ENCODE measurements around the gene NUBPL.
"Not testable (repeated sequence)": the region's sequence is repeated elsewhere in the genome, so short reads cannot be mapped to it uniquely, and the experiment has no call there.

NUBPL gene

GRCh38 chr14:31578266-31578665, 17.1 kb downstream of the NUBPL start:
- DNase-seq (ENCODE audit: low read depth), result no peak

- no peak for DNase-seq (ENCODE audit: low read depth)
These were observed 17.7 kb downstream of the NUBPL start for GRCh38 chr14:31578792-31579501.

GRCh38 chr14:31580234-31580633, 19.0 kb downstream of the NUBPL start:
- no peak for DNase-seq (ENCODE audit: low read depth)

DNA sequence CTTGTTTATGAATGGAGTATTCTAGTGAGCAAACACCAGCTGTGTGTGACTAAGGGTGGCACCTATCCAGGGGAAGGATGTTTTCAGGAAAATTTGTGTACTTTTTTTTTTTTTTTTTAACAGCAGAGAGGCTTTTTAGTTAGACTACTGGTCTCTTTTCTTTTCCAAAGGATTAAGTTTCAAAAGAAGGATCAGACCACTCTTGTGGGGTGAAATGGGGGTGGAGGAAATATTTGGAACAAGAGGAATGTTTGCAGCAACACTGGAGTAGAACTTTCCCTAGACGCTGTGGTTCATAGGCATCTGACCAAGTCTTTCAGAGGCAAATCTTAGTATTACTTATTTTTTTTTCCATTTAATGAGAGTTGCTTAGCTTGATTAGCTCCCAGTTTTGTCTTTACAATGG, 21.1 kb downstream of the NUBPL start:
- no peak for DNase-seq (ENCODE audit: low read depth)

DNA sequence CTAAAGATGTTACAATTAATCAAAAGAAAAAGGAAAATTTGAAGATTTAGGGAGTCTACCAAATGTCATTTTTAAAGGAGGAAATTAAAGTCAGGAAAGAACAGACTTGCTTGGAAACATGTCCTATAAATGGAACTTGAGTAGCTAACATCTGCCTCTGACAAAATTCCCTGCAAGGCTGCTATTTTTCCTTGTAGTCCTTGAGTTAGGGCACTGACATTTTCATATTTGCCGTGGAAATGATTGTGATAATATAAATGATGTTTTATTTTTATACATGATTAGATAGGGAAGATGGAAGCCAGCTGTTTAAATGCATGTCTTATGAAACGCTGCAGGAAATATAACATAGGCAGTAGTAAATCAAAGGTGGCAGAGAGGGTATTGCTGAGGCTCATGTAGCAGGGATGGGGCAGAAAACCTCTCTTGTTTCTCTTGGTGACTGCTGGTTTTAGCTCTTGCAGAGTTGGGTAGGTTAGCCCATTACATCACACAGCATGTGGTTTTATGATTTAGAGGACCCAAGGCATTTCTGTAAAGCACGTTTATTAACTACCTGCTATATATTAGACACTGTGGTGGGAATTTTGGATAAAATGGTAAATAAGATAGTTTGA, 21.7 kb downstream of the NUBPL start:
- no peak for DNase-seq (ENCODE audit: low read depth)

DNA sequence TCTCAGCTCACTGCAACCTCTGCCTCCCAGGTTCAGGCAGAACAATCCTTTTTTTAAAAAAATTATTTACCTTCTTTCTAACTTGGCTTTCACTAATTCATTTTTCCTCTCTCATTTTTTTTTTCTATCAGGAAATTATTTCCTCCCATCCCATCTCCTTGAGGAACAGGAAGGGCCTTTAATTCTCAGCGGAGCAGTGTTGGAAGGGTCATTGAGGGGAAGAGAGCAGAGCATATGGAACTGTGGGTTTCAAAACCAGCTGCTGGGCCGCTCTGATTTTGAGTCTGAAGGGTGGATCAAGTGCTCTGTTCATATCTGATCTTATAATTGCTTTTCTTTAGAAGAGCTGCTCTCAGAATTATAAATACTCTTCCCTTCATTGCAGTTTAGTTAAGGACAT, 29.0 kb downstream of the NUBPL start:
- DNase-seq (ENCODE audit: low read depth), result no peak

DNA sequence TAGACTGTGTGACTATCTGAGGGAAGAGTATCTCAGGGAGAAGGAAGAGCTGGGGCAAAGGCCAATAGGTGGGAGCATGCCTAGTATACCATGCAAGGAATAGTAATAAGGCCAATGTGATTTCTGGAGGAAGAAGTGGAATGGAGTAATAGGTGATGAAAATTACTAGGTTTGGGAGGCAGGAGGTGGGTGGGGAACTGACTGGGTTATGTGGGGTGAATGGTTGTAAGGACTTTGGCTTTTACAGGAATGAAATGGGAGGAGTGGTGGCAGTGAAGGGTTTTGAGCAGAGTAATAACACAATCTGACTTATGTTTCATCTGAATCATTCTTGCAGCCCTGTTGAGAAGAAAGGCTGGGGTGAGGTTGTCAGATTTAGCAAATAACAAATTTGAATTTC, 30.9 kb downstream of the NUBPL start:
- DNase-seq (ENCODE audit: low read depth), result no peak

DNA sequence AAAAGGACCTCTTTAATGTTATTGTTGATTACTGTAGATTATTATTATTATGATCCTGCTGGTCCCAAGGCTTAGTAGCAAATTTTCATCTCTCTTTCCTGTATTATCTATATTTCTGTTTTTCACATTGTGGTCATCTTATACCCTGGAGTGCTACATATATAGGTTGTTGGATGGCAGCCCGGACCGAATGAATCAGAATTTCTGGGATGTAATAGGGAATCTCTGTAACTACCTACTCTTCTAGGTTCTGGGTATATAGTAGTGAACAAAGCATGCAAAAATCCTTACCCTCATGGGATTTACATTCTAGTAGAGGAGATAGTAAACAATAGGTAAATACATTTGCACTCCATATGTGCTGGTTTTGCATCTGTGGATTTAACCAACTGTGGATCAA, 31.4 kb downstream of the NUBPL start:
- no peak for DNase-seq (ENCODE audit: low read depth)

DNA sequence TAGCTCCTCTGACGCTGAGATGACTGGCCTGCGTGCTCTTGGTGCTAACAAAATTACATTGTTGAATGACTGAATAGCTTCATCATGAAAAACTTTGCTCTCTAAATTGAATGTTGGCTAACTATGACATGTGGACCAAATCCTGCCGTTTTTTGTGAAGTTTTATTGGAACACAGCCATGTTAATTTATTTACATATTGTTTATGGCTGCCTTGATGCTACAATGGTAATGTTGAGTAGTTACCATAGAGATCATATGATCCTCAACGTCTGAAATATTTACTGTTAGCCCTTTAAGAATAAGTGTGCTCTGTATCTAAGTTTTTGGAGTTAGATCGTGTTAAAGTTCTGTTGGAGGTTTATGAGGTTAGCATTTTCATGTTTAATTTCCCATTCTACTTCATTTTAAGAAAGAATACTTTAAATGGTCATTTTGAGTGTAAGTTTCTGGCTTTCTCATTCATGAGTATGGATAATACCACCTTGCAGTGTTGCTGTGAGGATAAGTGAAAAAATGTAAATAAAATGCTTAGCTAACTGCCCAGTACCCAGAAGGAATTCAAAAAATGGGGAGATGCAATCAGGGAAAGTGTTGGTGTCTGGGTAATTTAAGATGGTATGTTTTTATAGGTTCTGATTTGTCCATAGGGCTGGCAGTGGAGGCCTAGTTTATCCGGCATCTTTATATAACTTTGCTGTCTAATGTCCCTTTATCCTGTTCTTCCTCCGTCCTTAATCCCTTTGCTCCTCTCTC, 35.3 kb downstream of the NUBPL start:
- DNase-seq (ENCODE audit: low read depth), result no peak

DNA sequence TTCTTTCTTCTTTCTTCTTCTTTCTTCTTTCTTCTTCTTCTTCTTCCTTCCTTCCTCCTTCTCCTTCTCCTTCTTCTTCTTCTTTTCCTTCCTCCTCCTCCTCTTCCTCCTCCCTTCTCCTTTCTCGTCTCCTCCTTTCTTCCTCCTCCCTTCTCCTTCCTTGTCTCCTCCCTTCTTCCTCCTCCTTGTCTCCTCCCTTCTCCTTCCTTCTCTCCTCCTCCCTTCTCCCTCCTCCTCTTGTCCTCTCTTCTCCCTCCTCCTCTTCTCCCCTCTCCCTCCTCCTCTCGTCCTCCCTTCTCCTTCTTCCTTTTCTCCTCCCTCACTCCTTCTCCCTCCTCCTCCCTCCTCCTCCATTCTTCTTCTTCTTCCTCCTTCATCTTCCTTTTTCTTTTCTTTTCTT, 44.5 kb downstream of the NUBPL start:
- DNase-seq (ENCODE audit: low read depth), result no peak

- no peak for DNase-seq (ENCODE audit: low read depth)
These were observed 50.7 kb downstream of the NUBPL start for GRCh38 chr14:31611778-31612433.

- no peak for DNase-seq (ENCODE audit: low read depth)
These were observed 52.0 kb downstream of the NUBPL start for GRCh38 chr14:31613188-31613587.

- not testable (repeated sequence) for DNase-seq (ENCODE audit: low read depth)
These were observed 57.7 kb downstream of the NUBPL start for GRCh38 chr14:31618884-31619283.

DNA sequence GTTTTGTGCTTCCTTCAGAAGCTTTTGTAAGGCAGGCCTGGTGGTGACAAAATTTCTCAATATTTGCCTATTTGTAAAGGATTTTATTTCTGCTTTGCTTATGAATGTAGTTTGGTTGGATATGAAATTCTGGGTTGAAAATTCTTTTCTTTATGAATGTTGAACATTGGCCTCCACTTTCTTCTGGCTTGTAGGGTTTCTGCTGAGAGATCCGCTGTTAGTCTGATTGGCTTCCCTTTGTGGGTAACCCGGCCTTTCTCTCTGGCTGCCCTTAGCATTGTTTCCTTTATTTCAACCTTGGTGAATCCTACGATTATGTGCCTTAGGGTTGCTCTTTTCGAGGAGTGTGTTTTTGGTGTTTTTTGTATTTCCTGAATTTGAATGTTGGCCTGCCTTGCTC, 58.2 kb downstream of the NUBPL start:
- DNase-seq (ENCODE audit: low read depth), result no peak

DNA sequence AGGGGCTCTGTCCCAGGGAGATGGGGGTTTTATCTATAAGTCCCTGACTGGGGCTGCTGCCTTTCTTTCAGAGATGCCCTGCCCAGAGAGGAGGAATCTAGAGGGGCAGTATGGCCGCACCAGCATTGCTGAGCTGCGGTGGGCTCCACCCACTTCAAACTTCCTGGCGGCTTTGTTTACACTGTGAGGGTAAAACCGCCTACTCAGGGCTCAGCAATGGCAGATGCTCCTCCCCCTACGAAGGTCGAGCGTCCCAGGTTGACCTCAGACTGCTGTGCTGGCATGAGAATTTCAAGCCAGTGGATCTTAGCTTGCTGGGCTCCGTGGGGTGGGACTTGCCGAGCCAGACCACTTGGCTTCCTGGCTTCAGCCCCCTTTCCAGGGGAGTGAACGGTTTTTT, 59.7 kb downstream of the NUBPL start:
- not testable (repeated sequence) for DNase-seq (ENCODE audit: low read depth)

- no peak for DNase-seq (ENCODE audit: low read depth)
These were observed 60.9 kb downstream of the NUBPL start for GRCh38 chr14:31622060-31622459.

DNA sequence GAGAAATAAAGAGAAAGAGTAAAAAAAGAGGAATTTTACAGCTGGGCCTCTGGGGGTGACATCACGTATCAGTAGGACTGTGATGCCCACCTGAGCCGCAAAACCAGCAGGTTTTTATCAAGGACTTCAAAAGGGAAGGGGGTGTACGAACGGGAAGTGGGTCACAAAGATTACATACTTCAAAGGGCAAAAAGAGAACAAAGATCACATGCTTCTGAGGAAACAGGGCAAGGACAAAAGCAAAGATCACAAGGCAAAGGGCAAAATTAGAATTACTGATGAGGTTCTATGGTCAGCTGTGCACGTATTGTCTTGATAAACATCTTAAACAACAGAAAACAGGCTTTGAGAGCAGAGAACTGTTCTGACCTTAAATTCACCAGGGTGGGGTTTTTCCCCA, 91.7 kb downstream of the NUBPL start:
- not testable (repeated sequence) for DNase-seq (ENCODE audit: low read depth)

- no peak for DNase-seq (ENCODE audit: low read depth)
These were observed 96.7 kb downstream of the NUBPL start for GRCh38 chr14:31657917-31658316.

GRCh38 chr14:31659278-31659677, 98.1 kb downstream of the NUBPL start:
- DNase-seq (ENCODE audit: low read depth), result no peak

DNA sequence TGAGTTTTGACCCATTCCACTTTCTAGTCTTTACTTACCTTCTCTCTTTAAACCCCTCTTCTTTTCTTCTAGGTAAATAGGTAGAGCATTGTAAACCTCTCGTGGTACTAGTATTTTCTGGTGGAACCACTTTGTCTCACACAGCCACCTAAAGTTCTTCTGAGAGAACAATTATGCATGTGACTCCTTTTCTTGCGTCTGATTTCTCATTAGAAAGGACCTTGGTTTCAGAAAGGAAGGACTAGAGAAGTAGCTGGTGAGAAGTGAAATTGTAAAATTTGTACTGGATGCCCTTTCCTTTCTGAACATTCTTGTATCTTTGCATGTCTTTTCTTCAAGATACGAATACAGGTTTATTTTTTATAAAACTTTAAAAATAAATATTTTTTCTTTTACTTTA, 99.0 kb downstream of the NUBPL start:
- no peak for DNase-seq (ENCODE audit: low read depth)

GRCh38 chr14:31660728-31661127, 99.5 kb downstream of the NUBPL start:
- no peak for DNase-seq (ENCODE audit: low read depth)

GRCh38 chr14:31668348-31668747, 107.1 kb downstream of the NUBPL start:
- no peak for DNase-seq (ENCODE audit: low read depth)

- no peak for DNase-seq (ENCODE audit: low read depth)
These were observed 111.5 kb downstream of the NUBPL start for GRCh38 chr14:31672709-31673108.

Measured in stimulated activated CD8-positive, alpha-beta memory T cell treated with anti-CD3 and anti-CD28 coated beads, Interleukin-7, amount 100 ng/mL, for 24 hours (primary cell).